Small intestine (tissue), 7 donors: ENCODE measurements around the gene FOXC1. TPM values are rescaled to one million over a fixed set of nuclear protein-coding genes. Genes with fewer than 3 reads are reported as not detected.

Experiments
- DNase-seq, 2 donors: peaks; one replicate each; pipeline versions ENCODE4 v3.0.0 to v3.0.0-alpha.2; 2013
- FAIRE-seq: peaks from 2 replicates; lab custom pipeline; 2012; peaks lifted over from hg19 to GRCh38; lab: Jason Lieb, UNC
- H3K27ac ChIP-seq, 3 donors: one replicate each; pipeline ENCODE4 v1.5.1; 2013; ENCODE audit warnings: low read length in 2 of 3, mild to moderate bottlenecking in 2 of 3, control low read depth in 1 of 3, inconsistent platforms in 1 of 3, low read depth in 1 of 3, moderate library complexity in 1 of 3
- H3K27me3 ChIP-seq, 3 donors: one replicate each; pipeline ENCODE4 v1.6.1; 2013; ENCODE audit warnings: low read length in 3 of 3, inconsistent platforms in 1 of 3; ENCODE audit not compliant: control insufficient read depth in 3 of 3, insufficient read depth in 3 of 3
- H3K36me3 ChIP-seq, 3 donors: one replicate each; pipeline ENCODE4 v1.6.1; 2013; ENCODE audit warnings: low read length in 3 of 3, inconsistent platforms in 1 of 3, low read depth in 1 of 3, mild to moderate bottlenecking in 1 of 3, moderate library complexity in 1 of 3; ENCODE audit not compliant: control insufficient read depth in 3 of 3, insufficient read depth in 2 of 3
- H3K4me1 ChIP-seq, 3 donors: one replicate each; pipeline ENCODE4 v1.6.1; 2013; ENCODE audit warnings: low read length in 2 of 3, inconsistent platforms in 1 of 3, low read depth in 1 of 3, mild to moderate bottlenecking in 1 of 3, moderate library complexity in 1 of 3; ENCODE audit not compliant: control insufficient read depth in 3 of 3, insufficient read depth in 2 of 3
- H3K4me3 ChIP-seq, 3 donors: one replicate each; pipeline ENCODE4 v1.5.1; 2013; ENCODE audit warnings: low read length in 3 of 3, control low read depth in 1 of 3, inconsistent platforms in 1 of 3, low read depth in 1 of 3, mild to moderate bottlenecking in 1 of 3, moderate library complexity in 1 of 3
- H3K9me3 ChIP-seq, 2 donors: one replicate each; pipeline ENCODE4 v1.6.1; 2013; ENCODE audit warnings: low read depth in 1 of 2, low read length in 1 of 2; ENCODE audit not compliant: control insufficient read depth in 2 of 2, insufficient read depth in 1 of 2
- WGBS, 3 donors: extraction: QIAGEN DNeasy Blood & Tissue Kit; methylation state at CpG; one replicate each; pipeline ENCODE4 v1.1.7; 2013; 5-methylcytosine and 5-hydroxymethylcytosine counted together
- polyA plus RNA-seq, 4 donors: library from polyadenylated mRNA; stranded (reverse) in 3 of 4; unstranded in 1 of 4; fragments of 200-250 nt in 3 of 4; fragments of 120-200 nt in 1 of 4; gene quantifications; one replicate each; pipeline versions ENCODE4 v1.2.1 to v1.2.3, GENCODE V29; 2013
- donor health status: healthy with polysubstance abuse.
- donor health status: control.
- donor health status: control.
- donor health status: Bipolar disorder and iron deficiency.
- donor health status: healthy.

FOXC1 gene
- polyA plus RNA-seq, 4 donors = 0.22 to 3.1 (median 0.27) TPM; not detected in 1

- peaks cover 0 to 34% (median 18%) of the 10 kb centered on the region in 3 donors for H3K27me3 ChIP-seq
- H3K4me1 ChIP-seq = no peaks in the 10 kb centered on the region
- no peak overlapping the region for H3K27ac ChIP-seq
- peaks cover 0 to 16% (median 0%) of the 10 kb centered on the region in 3 donors for H3K36me3 ChIP-seq
- DNase-seq (no peak), FAIRE-seq (no peak)
- WGBS, 3 donors = 89 to 92% (median 91%) methylated on average over 11 of the region's 11 CpGs
- no peaks in the 10 kb centered on the region for H3K9me3 ChIP-seq
- no peak overlapping the region for H3K4me3 ChIP-seq
Observed at GRCh38 chr6:1630771-1631217, 21.1 kb downstream of the FOXC1 start.

GRCh38 chr6:1631251-1631650, 21.5 kb downstream of the FOXC1 start:
- Histone ChIP-seq H3K4me3 (no peak overlapping the region), H3K27me3 (peaks cover 0 to 31% (median 16%) of the 10 kb centered on the region in 3 donors), H3K27ac (no peak overlapping the region), H3K4me1 (no peaks in the 10 kb centered on the region), H3K36me3 (peaks cover 0 to 17% (median 0%) of the 10 kb centered on the region in 3 donors), H3K9me3 (no peaks in the 10 kb centered on the region)
- no peak for FAIRE-seq
- WGBS, 3 donors = 81 to 97% (median 92%) methylated on average over 4 of the region's 4 CpGs
- DNase-seq = no peak

GRCh38 chr6:1633366-1634021, 23.8 kb downstream of the FOXC1 start:
- H3K27ac ChIP-seq = no peak overlapping the region
- peaks cover 0 to 31% (median 0%) of the 10 kb centered on the region in 3 donors for H3K36me3 ChIP-seq
- H3K9me3 ChIP-seq = no peaks in the 10 kb centered on the region
- H3K4me1 ChIP-seq = peaks cover 0 to 11% (median 0%) of the 10 kb centered on the region in 3 donors
- DNase-seq (no peak), FAIRE-seq (no peak)
- 94 to 95% (median 94%) methylated on average over 16 of the region's 16 CpGs for WGBS, 3 donors
- peaks cover 0 to 10% (median 6%) of the 10 kb centered on the region in 3 donors for H3K27me3 ChIP-seq
- H3K4me3 ChIP-seq = no peak overlapping the region

- H3K27me3 ChIP-seq = peaks cover 0 to 9% (median 5%) of the 10 kb centered on the region in 3 donors
- H3K9me3 ChIP-seq = no peaks in the 10 kb centered on the region
- H3K4me3 ChIP-seq = no peak overlapping the region
- H3K4me1 ChIP-seq = peaks cover 0 to 11% (median 0%) of the 10 kb centered on the region in 3 donors
- DNase-seq (no peak), FAIRE-seq (no peak)
- WGBS, 3 donors = 93 to 98% (median 96%) methylated on average over 4 of the region's 4 CpGs
- H3K27ac ChIP-seq = no peak overlapping the region
- peaks cover 0 to 33% (median 0%) of the 10 kb centered on the region in 3 donors for H3K36me3 ChIP-seq
Observed at GRCh38 chr6:1634081-1634480, 24.4 kb downstream of the FOXC1 start.

- Histone ChIP-seq H3K4me3 (no peak overlapping the region), H3K27ac (no peak overlapping the region), H3K36me3 (peaks cover 0 to 40% (median 0%) of the 10 kb centered on the region in 3 donors), H3K4me1 (peaks cover 0 to 11% (median 0%) of the 10 kb centered on the region in 3 donors), H3K27me3 (no peaks in the 10 kb centered on the region), H3K9me3 (no peaks in the 10 kb centered on the region)
- 68 to 92% (median 85%) methylated on average over 23 of the region's 23 CpGs for WGBS, 3 donors
- DNase-seq (no peak), FAIRE-seq (no peak)
Observed at GRCh38 chr6:1635305-1636010, 25.7 kb downstream of the FOXC1 start.

- WGBS, 3 donors = 77 to 86% (median 81%) methylated on average over 9 of the region's 9 CpGs
- Histone ChIP-seq H3K9me3 (no peaks in the 10 kb centered on the region), H3K27ac (peak overlapping the region in 1 of 3 donors; percentile 65), H3K36me3 (peaks cover 0 to 44% (median 0%) of the 10 kb centered on the region in 3 donors), H3K27me3 (no peaks in the 10 kb centered on the region), H3K4me3 (no peak overlapping the region), H3K4me1 (peaks cover 0 to 13% (median 0%) of the 10 kb centered on the region in 3 donors)
- DNase-seq = peak; percentile 37 to 80
- FAIRE-seq = no peak
Observed at GRCh38 chr6:1636272-1636825, 26.6 kb downstream of the FOXC1 start.

- FAIRE-seq (no peak), DNase-seq (peak in 1 of 2 donors; percentile 75)
- no peak overlapping the region for H3K4me3 ChIP-seq
- peak overlapping the region in 2 of 3 donors; percentile 38 to 65 for H3K27ac ChIP-seq
- 47 to 78% (median 61%) methylated on average over 20 of the region's 20 CpGs for WGBS, 3 donors
- H3K36me3 ChIP-seq = peaks cover 0 to 44% (median 0%) of the 10 kb centered on the region in 3 donors
- no peaks in the 10 kb centered on the region for H3K27me3 ChIP-seq
- H3K9me3 ChIP-seq = no peaks in the 10 kb centered on the region
- peaks cover 0 to 13% (median 4%) of the 10 kb centered on the region in 3 donors for H3K4me1 ChIP-seq
Observed at GRCh38 chr6:1636971-1637871, 27.5 kb downstream of the FOXC1 start.
